RWPE2 (cell line): ENCODE data around the gene MINAR1.

Experiments
- ATAC-seq: fragments of 200-7000 bp; cut with Tn5 transposase; 3 replicates; pipeline ENCODE4 v1.9.1; 2021; ENCODE audit warnings: low read depth
- DNase-seq: peaks from one replicate; pipeline ENCODE4 v3.0.0-alpha.2; 2020; ENCODE audit warnings: low spot score
- H3K27ac ChIP-seq: fragments of 450-650 bp; 2 replicates; pipeline ENCODE4 v1.5.1; 2017; ENCODE audit warnings: mild to moderate bottlenecking; ENCODE audit not compliant: poor library complexity, severe bottlenecking
- H3K27me3 ChIP-seq: fragments of 250-450 bp; sonication (Bioruptor Pico); 2 replicates; pipeline ENCODE4 v1.5.1; 2021; ENCODE audit warnings: mild to moderate bottlenecking, moderate library complexity; ENCODE audit not compliant: insufficient read depth, poor library complexity, severe bottlenecking
- H3K36me3 ChIP-seq: fragments of 250-450 bp; sonication (Bioruptor Pico); 2 replicates; pipeline ENCODE4 v1.5.1; 2020; ENCODE audit warnings: low read depth, mild to moderate bottlenecking, moderate library complexity
- H3K4me1 ChIP-seq: fragments of 250-450 bp; sonication (Bioruptor Pico); 2 replicates; pipeline ENCODE4 v1.5.1; 2021; ENCODE audit warnings: mild to moderate bottlenecking, moderate library complexity; ENCODE audit not compliant: insufficient read depth, poor library complexity, severe bottlenecking
- H3K4me3 ChIP-seq: fragments of 250-450 bp; sonication (Bioruptor Pico); 2 replicates; pipeline ENCODE4 v1.5.1; 2021; ENCODE audit warnings: mild to moderate bottlenecking, moderate library complexity; ENCODE audit not compliant: severe bottlenecking
- H3K9me3 ChIP-seq: fragments of 250-450 bp; sonication (Bioruptor Pico); 2 replicates; pipeline ENCODE4 v1.5.1; 2021; ENCODE audit warnings: mild to moderate bottlenecking, moderate library complexity; ENCODE audit not compliant: severe bottlenecking
- CTCF ChIP-seq: fragments of 450-650 bp; IDR thresholded peaks from one replicate; pipeline ENCODE4 v1.5.1; 2017; ENCODE audit warnings: mild to moderate bottlenecking, moderate library complexity; ENCODE audit not compliant: poor library complexity, severe bottlenecking

MINAR1 gene

GRCh38 chr15:79459666-79460065, 27.5 kb downstream of the MINAR1 start:
- Histone ChIP-seq H3K27ac (no peak overlapping the region), H3K27me3 (peaks cover 14% of the 10 kb centered on the region), H3K4me1 (no peaks in the 10 kb centered on the region), H3K4me3 (no peak overlapping the region), H3K36me3 (no peaks in the 10 kb centered on the region), H3K9me3 (no peaks in the 10 kb centered on the region)
- DNase-seq (no peak), ATAC-seq (no peak)
- TF ChIP-seq CTCF: no peak

DNA sequence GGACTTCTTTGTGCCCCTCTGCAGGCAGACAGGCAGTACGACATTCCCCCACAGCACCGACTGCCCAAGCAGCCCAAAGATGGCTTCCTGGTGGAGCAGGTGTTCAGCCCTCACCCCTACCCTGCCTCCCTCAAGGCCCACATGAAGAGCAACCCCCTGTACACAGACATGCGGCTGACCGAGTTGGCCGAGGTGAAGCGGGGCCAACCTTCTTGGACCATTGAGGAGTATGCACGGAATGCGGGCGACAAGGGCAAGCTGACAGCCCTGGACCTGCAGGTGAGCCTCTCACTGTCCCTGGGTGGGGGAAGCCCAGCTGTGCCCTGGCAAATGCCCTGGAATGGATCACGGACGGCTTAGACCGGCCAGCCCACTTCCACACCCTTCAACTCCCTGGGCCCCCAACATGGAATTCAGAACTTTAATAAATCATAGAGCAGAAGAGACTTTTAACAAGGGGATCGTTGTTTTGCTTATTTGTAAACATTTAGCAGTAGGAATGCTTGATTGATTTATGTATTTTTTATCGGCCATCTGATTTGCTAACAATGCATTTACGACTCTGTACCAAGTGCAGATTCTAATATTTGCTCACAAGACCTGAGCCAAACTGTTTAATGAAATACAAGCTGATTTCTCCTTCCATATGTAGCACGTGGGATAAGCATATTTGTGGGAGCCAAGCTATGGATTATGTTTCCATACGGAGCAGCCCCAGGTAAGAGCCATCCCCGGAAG, 31.1 kb downstream of the MINAR1 start:
- Histone ChIP-seq H3K9me3 (no peaks in the 10 kb centered on the region), H3K36me3 (no peaks in the 10 kb centered on the region), H3K27me3 (peaks cover 15% of the 10 kb centered on the region), H3K4me3 (no peak overlapping the region), H3K4me1 (no peaks in the 10 kb centered on the region), H3K27ac (no peak overlapping the region)
- DNase-seq: no peak
- ATAC-seq: no peak
- TF ChIP-seq CTCF: no peak

DNA sequence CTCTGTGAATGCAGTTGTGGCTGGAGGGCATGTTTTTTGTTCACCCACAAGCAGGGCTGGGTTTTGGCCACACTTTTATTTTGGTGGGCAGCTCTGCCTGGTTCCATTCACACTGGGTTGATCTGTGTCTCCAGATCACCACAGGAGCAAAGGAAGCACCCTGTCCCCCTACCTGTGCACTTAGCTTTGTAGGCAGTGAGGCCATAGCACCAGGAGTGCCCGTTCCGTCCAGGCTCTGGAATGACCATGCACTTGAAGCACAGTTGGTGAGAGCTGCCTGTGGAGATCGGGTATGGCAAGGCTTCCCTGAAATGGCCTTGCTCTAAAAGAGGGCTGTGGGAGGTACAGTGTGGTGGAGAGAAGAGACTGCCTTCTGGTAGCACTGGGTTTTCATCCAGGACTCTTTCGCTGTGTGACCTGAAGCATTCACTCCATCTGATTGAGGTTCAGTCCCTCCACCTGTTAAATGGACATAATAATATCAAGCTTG, 31.7 kb downstream of the MINAR1 start:
- ATAC-seq (no peak), DNase-seq (no peak)
- Histone ChIP-seq H3K27ac (no peak overlapping the region), H3K4me3 (no peak overlapping the region), H3K36me3 (no peaks in the 10 kb centered on the region), H3K9me3 (no peaks in the 10 kb centered on the region), H3K27me3 (peaks cover 15% of the 10 kb centered on the region), H3K4me1 (no peaks in the 10 kb centered on the region)
- no peak for TF ChIP-seq CTCF

DNA sequence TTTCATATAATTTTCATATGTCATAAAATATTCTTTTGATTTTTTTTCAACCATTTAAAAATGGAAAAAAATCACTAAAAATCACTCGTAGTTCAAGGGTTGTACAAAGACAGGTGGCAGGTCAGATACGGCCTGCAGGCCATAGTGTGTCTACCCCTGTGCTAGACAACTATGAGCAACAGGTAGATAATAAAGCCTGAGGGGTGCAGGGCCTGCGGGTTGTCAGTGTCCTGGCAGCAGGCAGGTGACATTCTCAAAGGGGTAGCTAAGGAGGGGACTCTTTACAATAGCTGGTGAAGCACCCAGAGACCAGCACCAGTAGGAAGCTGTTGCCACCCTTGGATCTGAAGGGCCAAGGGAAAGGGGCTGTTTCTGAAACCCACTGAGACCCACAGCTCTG, 34.4 kb downstream of the MINAR1 start:
- H3K9me3 ChIP-seq: no peaks in the 10 kb centered on the region
- H3K27ac ChIP-seq: no peak overlapping the region
- peaks cover 15% of the 10 kb centered on the region for H3K27me3 ChIP-seq
- TF ChIP-seq CTCF: no peak
- no peaks in the 10 kb centered on the region for H3K36me3 ChIP-seq
- H3K4me1 ChIP-seq: no peaks in the 10 kb centered on the region
- no peak overlapping the region for H3K4me3 ChIP-seq
- ATAC-seq: no peak
- no peak for DNase-seq
